SHP77 treated with DMSO at 0.1 percent for 48 hours (cell line): ENCODE results near the gene MAPKAPK2.
"Not testable (repeated sequence)": the region's sequence is repeated elsewhere in the genome, so short reads cannot be mapped to it uniquely, and the experiment has no call there.

Experiments
- DNase-seq: peaks from one replicate; lab custom pipeline; 2025; lab: John Stamatoyannopoulos, UW

The MAPKAPK2 gene

DNA sequence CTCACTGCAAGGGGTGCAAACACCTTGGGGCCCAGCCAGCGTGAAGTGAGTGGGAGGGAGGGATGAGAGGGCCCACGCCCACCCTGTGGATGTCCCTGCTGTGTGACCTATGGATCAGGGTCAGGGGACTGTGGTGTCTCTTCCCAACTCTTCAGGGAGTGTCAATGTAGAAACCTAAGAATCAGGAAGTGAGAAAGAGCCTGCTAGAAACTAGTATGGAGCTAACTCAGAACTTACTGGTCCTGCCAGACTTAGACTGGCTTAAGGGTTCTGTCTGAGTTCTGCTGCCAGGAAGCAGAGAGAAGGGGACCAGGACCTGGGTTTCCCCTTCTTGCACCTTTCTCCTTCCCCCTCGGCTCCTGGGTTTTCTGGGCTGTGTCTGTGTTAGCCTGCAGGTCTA lies 89.4 kb downstream of the MAPKAPK2 start:
- DNase-seq: no peak

DNA sequence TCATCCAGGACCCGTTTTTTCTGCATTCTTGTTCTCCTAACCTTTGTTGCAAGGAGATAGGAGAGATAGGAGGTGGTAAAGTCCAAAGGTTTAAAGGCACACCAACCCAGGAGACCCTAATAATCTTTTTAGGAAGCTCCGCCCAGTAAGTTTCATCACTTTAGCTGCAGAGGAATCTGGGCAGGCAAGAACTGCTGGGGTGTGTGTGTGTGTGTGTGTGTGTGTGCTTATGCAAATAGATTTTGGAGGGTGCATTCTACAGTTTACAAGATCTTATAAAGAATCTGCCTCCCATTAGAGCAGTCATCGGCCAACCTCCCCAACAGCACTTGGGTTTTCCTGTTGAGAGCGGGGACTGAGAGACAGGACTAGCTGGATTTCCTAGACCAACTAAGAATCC lies 91.5 kb downstream of the MAPKAPK2 start:
- DNase-seq: no peak

GRCh38 chr1:206778031-206778430 lies 93.3 kb downstream of the MAPKAPK2 start:
- no peak for DNase-seq

- DNase-seq: not testable (repeated sequence)
Measured at GRCh38 chr1:206778911-206779310, 94.2 kb downstream of the MAPKAPK2 start.

DNA sequence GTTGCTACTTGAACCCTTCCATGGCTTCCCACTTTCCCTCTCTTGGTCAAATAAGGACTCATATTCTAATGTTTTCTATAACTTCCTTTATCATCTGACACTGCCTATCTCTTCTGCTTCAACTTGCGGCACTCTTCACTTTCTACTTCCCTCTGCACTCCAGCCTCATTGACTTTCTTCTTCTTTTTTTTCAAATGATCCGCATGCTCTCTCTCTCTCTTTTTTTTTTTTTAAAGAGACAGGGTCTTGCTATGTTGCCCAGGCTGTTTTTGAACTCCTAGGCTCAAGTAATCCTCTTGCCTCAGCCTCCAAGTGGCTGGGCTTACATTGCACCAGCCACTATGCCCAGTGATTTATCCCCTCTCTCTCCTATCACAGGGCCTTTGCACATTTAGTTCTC lies 94.9 kb downstream of the MAPKAPK2 start:
- DNase-seq: no peak

DNA sequence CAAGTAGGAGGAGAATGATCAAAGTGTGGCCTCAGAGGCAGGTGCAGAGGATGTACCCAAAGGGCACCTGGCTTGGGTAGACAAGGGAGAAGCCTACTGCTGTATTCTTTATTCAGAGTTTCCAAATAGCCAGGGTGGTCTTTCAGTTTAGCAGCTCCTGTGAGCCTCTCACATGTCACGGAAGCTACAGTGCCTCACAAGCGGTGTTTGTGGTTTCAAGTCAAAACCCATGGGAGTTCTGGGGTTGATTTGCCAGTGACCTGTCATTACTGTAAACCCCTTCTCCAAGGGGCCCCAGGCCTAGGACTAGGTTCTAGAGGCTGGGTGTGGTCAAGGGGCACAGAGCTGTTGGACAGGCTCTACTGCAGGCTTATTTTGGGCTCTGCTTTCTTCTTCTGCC lies 97.7 kb downstream of the MAPKAPK2 start:
- no peak for DNase-seq

GRCh38 chr1:206783506-206783905 lies 98.8 kb downstream of the MAPKAPK2 start:
- no peak for DNase-seq
